CD14-positive monocyte (primary cell): ENCODE results near the gene BANF1. TPM values are rescaled to one million over a fixed set of nuclear protein-coding genes. Genes with fewer than 3 reads are reported as not detected.

ENCODE experiments used
- DNase-seq, 3 donors: peaks; one replicate each; pipeline ENCODE4 v3.0.0-alpha.2; 2011 to 2022
- H2AFZ ChIP-seq: 2 replicates; pipeline ENCODE4 v1.6.0; 2012; ENCODE audit warnings: mild to moderate bottlenecking, low read depth, low read length, inconsistent platforms; ENCODE audit not compliant: insufficient read depth, poor library complexity, severe bottlenecking
- H3K27ac ChIP-seq, 2 donors: 1 replicate in 1 of 2; 2 replicates in 1 of 2; pipeline ENCODE4 v1.5.1; 2012 to 2013; ENCODE audit warnings: low read length in 2 of 2, control low read depth in 1 of 2, inconsistent platforms in 1 of 2, low read depth in 1 of 2, mild to moderate bottlenecking in 1 of 2
- H3K27me3 ChIP-seq, 2 donors: one replicate each; pipeline versions ENCODE4 v1.6.0 to v1.6.1; 2011 to 2013; ENCODE audit warnings: low read length in 2 of 2; ENCODE audit not compliant: control insufficient read depth in 2 of 2, insufficient read depth in 2 of 2
- H3K36me3 ChIP-seq, 2 donors: replicated peaks in 1 of 2; 1 replicate in 1 of 2; 2 replicates in 1 of 2; pipeline versions ENCODE4 v1.5.1 to v1.6.1; 2012 to 2013; ENCODE audit warnings: low read length in 2 of 2, control low read depth in 1 of 2, inconsistent platforms in 1 of 2, mild to moderate bottlenecking in 1 of 2; ENCODE audit not compliant: insufficient read depth in 2 of 2, control insufficient read depth in 1 of 2
- H3K4me1 ChIP-seq, 2 donors: 1 replicate in 1 of 2; 2 replicates in 1 of 2; pipeline versions ENCODE4 v1.5.1 to v1.6.1; 2012 to 2013; ENCODE audit warnings: low read length in 2 of 2, control low read depth in 1 of 2, inconsistent platforms in 1 of 2, mild to moderate bottlenecking in 1 of 2, moderate library complexity in 1 of 2; ENCODE audit not compliant: insufficient read depth in 2 of 2, control insufficient read depth in 1 of 2
- H3K4me2 ChIP-seq: replicated peaks from 2 replicates; pipeline ENCODE3; 2012; ENCODE audit warnings: low read length, moderate library complexity, mild to moderate bottlenecking; ENCODE audit not compliant: poor library complexity, severe bottlenecking; ENCODE audit errors: extremely low read depth
- H3K4me3 ChIP-seq, 3 experiments: fragments of 200-600 bp in 1 of 3; sonication (generic) in 1 of 3; replicated peaks in 1 of 3; 1 replicate in 2 of 3; 2 replicates in 1 of 3; pipeline ENCODE4 v1.5.1; 2011 to 2013; ENCODE audit warnings: low read length in 3 of 3, mild to moderate bottlenecking in 3 of 3, control low read depth in 2 of 3, low read depth in 2 of 3, inconsistent platforms in 1 of 3, moderate library complexity in 1 of 3
- H3K79me2 ChIP-seq: 2 replicates; pipeline ENCODE4 v1.6.0; 2012; ENCODE audit warnings: mild to moderate bottlenecking, control low read depth, inconsistent platforms, low read length, moderate library complexity; ENCODE audit not compliant: insufficient read depth
- H3K9ac ChIP-seq: 2 replicates; pipeline ENCODE4 v1.6.0; 2017; ENCODE audit warnings: low read length, mild to moderate bottlenecking; ENCODE audit not compliant: insufficient read depth, poor library complexity, severe bottlenecking
- H3K9me3 ChIP-seq, 2 donors: replicated peaks in 1 of 2; 1 replicate in 1 of 2; 2 replicates in 1 of 2; pipeline versions ENCODE4 v1.5.1 to v1.6.1; 2012 to 2013; ENCODE audit warnings: low read length in 2 of 2, control low read depth in 1 of 2; ENCODE audit not compliant: control insufficient read depth in 1 of 2, insufficient read depth in 1 of 2
- H4K20me1 ChIP-seq: 2 replicates; pipeline ENCODE4 v1.6.0; 2012; ENCODE audit warnings: mild to moderate bottlenecking, low read length, control low read depth, moderate library complexity; ENCODE audit not compliant: insufficient read depth
- H3K27ac Mint-ChIP-seq, 7 donors: one replicate each; pipeline ENCODE4 v1.8.0; 2020; ENCODE audit warnings: mild to moderate bottlenecking in 7 of 7, mixed read lengths in 7 of 7, moderate library complexity in 6 of 7, inconsistent platforms in 2 of 7
- H3K27me3 Mint-ChIP-seq, 3 donors: one replicate each; pipeline ENCODE4 v1.8.0; 2021 to 2022; ENCODE audit warnings: low read depth in 3 of 3, mild to moderate bottlenecking in 3 of 3, mixed read lengths in 3 of 3, moderate library complexity in 3 of 3, inconsistent platforms in 1 of 3
- H3K36me3 Mint-ChIP-seq, 2 donors: one replicate each; pipeline ENCODE4 v1.8.0; 2020; ENCODE audit warnings: mixed read lengths in 2 of 2, inconsistent platforms in 1 of 2, mild to moderate bottlenecking in 1 of 2
- H3K4me1 Mint-ChIP-seq: one replicate; pipeline ENCODE4 v1.8.0; 2020; ENCODE audit warnings: mild to moderate bottlenecking, mixed read lengths
- H3K4me3 Mint-ChIP-seq, 2 donors: one replicate each; pipeline ENCODE4 v1.8.0; 2020; ENCODE audit warnings: mild to moderate bottlenecking in 2 of 2, mixed read lengths in 2 of 2, moderate library complexity in 1 of 2
- H3K9me3 Mint-ChIP-seq, 7 donors: one replicate each; pipeline ENCODE4 v1.8.0; 2020 to 2022; ENCODE audit warnings: mixed read lengths in 7 of 7, mild to moderate bottlenecking in 6 of 7, moderate library complexity in 6 of 7, inconsistent platforms in 2 of 7
- CTCF ChIP-seq: fragments of 200-600 bp; IDR thresholded peaks from one replicate; pipeline ENCODE4 v1.8.0; 2022; ENCODE audit warnings: antibody characterized with exemption, mild to moderate bottlenecking
- WGBS: methylation state at CpG from one replicate; pipeline ENCODE4 v1.1.5; 2013; ENCODE audit warnings: missing lambda C conversion rate; ENCODE audit not compliant: insufficient coverage; 5-methylcytosine and 5-hydroxymethylcytosine counted together
- intact Hi-C, 2 donors: fragments of 100-400 bp; cut with micrococcal nuclease; formaldehyde crosslinking; loops; one replicate each; pipeline versions ENCODE4 v1.15.0 to v1.15.1; 2023
- polyA plus RNA-seq, 3 donors: library from polyadenylated mRNA; depleted of rRNA in 1 of 3; unstranded in 2 of 3; stranded (reverse) in 1 of 3; fragments of 300-500 nt in 2 of 3; fragments of >200 nt in 1 of 3; fragmentation: Illumina TruSeq in 2 of 3; gene quantifications; 1 replicate in 2 of 3; 2 replicates in 1 of 3; pipeline ENCODE4 v1.2.3, GENCODE V29; 2012 to 2021

BANF1 gene
- polyA plus RNA-seq, 3 donors: 79.9 to 175 (median 142) TPM

DNA sequence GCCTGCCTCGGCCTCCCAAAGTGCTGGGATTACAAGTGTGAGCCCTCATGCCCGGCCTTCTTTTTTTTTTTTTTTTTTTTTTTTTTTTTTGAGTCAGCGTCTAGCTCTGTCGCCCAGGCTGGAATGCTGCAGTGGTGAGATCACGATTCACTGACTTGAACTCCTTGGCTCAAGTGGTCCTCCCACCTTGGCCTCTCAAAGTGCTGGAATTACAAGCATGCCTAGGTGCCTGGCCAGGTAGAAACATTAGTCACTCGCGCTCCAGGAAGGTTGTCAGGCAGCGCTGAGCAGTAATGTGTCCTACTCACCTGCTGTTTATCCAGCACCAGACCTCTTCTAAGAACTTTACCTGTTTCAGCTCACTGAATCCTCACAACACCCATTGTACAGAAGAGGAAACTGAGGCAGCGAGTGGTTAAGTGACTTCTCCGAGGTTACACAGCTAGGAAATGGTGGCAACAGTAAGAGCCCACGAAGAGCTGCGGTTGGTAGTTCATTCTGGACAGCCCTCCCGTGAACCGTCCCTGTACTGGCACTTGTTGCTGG, 9.0 kb downstream of the BANF1 start:
- WGBS: 66% methylated on average over 11 of the region's 14 CpGs

GRCh38 chr11:66011785-66012303, 9.5 kb downstream of the BANF1 start, which contains the start of gene CST6:
Gene CST6 (plus strand): TSS chr11:66012008. CDS start chr11:66012045, 37 bp downstream.
- H3K4me1 ChIP-seq: peaks cover 42 to 43% of the 10 kb centered on the region in 2 donors
- H3K79me2 ChIP-seq: no peaks in the 10 kb centered on the region
- Mint-ChIP-seq H3K4me1 (peaks cover 40% of the 10 kb centered on the region), H3K27me3 (peaks cover 22 to 35% (median 34%) of the 10 kb centered on the region in 3 donors), H3K27ac (peak within 1 kb of the TSS in 5 of 7 donors; percentile 61 to 87 (median 80)), H3K36me3 (peaks cover 5 to 11% of the 10 kb centered on the region in 2 donors), H3K4me3 (peak within 1 kb of the TSS in 1 of 2 donors; percentile 79), H3K9me3 (peaks cover 0 to 5% (median 2%) of the 10 kb centered on the region in 7 donors)
- DNase-seq: no peak
- no peak within 1 kb of the TSS for H3K9ac ChIP-seq
- H3K4me3 ChIP-seq: no peak within 1 kb of the TSS
- peak within 1 kb of the TSS in 1 of 2 donors; percentile 28 for H3K27ac ChIP-seq
- H3K27me3 ChIP-seq: peaks cover 14 to 23% of the 10 kb centered on the region in 2 donors
- H3K9me3 ChIP-seq: no peaks in the 10 kb centered on the region
- no peak for TF ChIP-seq CTCF
- peak within 1 kb of the TSS; percentile 53 for H3K4me2 ChIP-seq
- peak within 1 kb of the TSS; percentile 48 for H2AFZ ChIP-seq
- intact Hi-C loops: no loop called here
- peaks cover 4 to 8% of the 10 kb centered on the region in 2 donors for H3K36me3 ChIP-seq
- 15% methylated on average over 61 of the region's 61 CpGs for WGBS
- H4K20me1 ChIP-seq: no peaks in the 10 kb centered on the region

More for the DNA sequence above, 9.0 kb downstream of the BANF1 start:
- DNase-seq: no peak
- H3K36me3 ChIP-seq: peaks cover 0 to 4% of the 10 kb centered on the region in 2 donors
- H4K20me1 ChIP-seq: no peaks in the 10 kb centered on the region
- intact Hi-C loops: no loop called here
- no peak overlapping the region for H3K9ac ChIP-seq
- peak overlapping the region; percentile 48 for H2AFZ ChIP-seq
- H3K27ac ChIP-seq: no peak overlapping the region
- H3K4me1 Mint-ChIP-seq: peaks cover 40% of the 10 kb centered on the region
- peaks cover 0 to 6% of the 10 kb centered on the region in 2 donors for H3K36me3 Mint-ChIP-seq
- H3K27me3 Mint-ChIP-seq: peaks cover 22 to 35% (median 34%) of the 10 kb centered on the region in 3 donors
- H3K9me3 Mint-ChIP-seq: peaks cover 0 to 5% (median 2%) of the 10 kb centered on the region in 7 donors
- peaks cover 42 to 43% of the 10 kb centered on the region in 2 donors for H3K4me1 ChIP-seq
- no peak overlapping the region for H3K27ac Mint-ChIP-seq
- peaks cover 14 to 23% of the 10 kb centered on the region in 2 donors for H3K27me3 ChIP-seq
- H3K79me2 ChIP-seq: no peaks in the 10 kb centered on the region
- H3K4me3 Mint-ChIP-seq: peak overlapping the region in 1 of 2 donors; percentile 79
- no peaks in the 10 kb centered on the region for H3K9me3 ChIP-seq
- H3K4me3 ChIP-seq: no peak overlapping the region
- TF ChIP-seq CTCF: no peak
- H3K4me2 ChIP-seq: peak overlapping the region; percentile 3
